GM12878 (cell line): ENCODE measurements around the gene CFAP299. TPM values are rescaled to one million over a fixed set of nuclear protein-coding genes. Genes with fewer than 3 reads are reported as not detected.
A peak's percentile ranks its signal among the peaks of the same experiment; 100 is the strongest.

ENCODE experiments used
- ASH2L ChIP-seq: fragments of 300-600, 200-600 bp; sonication (generic); IDR thresholded peaks from 2 replicates; pipeline ENCODE4 v1.6.1; 2017; ENCODE audit warnings: low read depth, mild to moderate bottlenecking, borderline replicate concordance
- BCL11A ChIP-seq: IDR thresholded peaks from 2 replicates; pipeline ENCODE4 v1.6.1; 2011; ENCODE audit warnings: low read depth, low read length
- DPF2 ChIP-seq: fragments of 450-650 bp; IDR thresholded peaks from 2 replicates; pipeline ENCODE4 v1.6.1; 2017; ENCODE audit warnings: mild to moderate bottlenecking
- ESRRA ChIP-seq: IDR thresholded peaks from 2 replicates; pipeline ENCODE4 v1.6.1; 2012; ENCODE audit warnings: mild to moderate bottlenecking, low read length, improper control_type of control experiment
- FOXK2 ChIP-seq: fragments of 450-650 bp; IDR thresholded peaks from 2 replicates; pipeline ENCODE4 v1.6.1; 2017; ENCODE audit warnings: mild to moderate bottlenecking, moderate library complexity
- IKZF1 ChIP-seq: fragments of 450-650 bp; conservative IDR thresholded peaks from 2 replicates; pipeline ENCODE4 v1.6.1; 2017; ENCODE audit warnings: antibody characterized with exemption, mild to moderate bottlenecking
- JUNB ChIP-seq: IDR thresholded peaks from 2 replicates; pipeline ENCODE4 v1.6.1; 2016; ENCODE audit warnings: antibody characterized with exemption, mild to moderate bottlenecking
- KLF5 ChIP-seq: fragments of 450-650 bp; IDR thresholded peaks from 2 replicates; pipeline ENCODE4 v1.6.1; 2014; ENCODE audit warnings: mild to moderate bottlenecking; ENCODE audit not compliant: partially characterized antibody
- MEF2B ChIP-seq: fragments of 450-650 bp; IDR thresholded peaks from 2 replicates; pipeline ENCODE4 v1.6.1; 2018; ENCODE audit warnings: mild to moderate bottlenecking, moderate library complexity; ENCODE audit not compliant: partially characterized antibody, poor library complexity, severe bottlenecking
- MTA3 ChIP-seq: IDR thresholded peaks from 2 replicates; pipeline ENCODE4 v1.6.1; 2012; ENCODE audit warnings: low read length, inconsistent platforms, borderline replicate concordance
- NR2C1 ChIP-seq: fragments of 450-650 bp; IDR thresholded peaks from 2 replicates; pipeline ENCODE4 v1.6.1; 2017; ENCODE audit warnings: antibody characterized with exemption, mild to moderate bottlenecking, moderate library complexity
- RAD21 ChIP-seq: IDR thresholded peaks from 2 replicates; pipeline ENCODE4 v1.6.1; 2011; ENCODE audit warnings: mild to moderate bottlenecking, low read depth, low read length, moderate library complexity; ENCODE audit not compliant: insufficient read depth
- RCOR1 ChIP-seq: conservative IDR thresholded peaks from 2 replicates; pipeline ENCODE4 v1.6.1; 2012; ENCODE audit warnings: low read depth, low read length, improper control_type of control experiment
- RELB ChIP-seq: fragments of 450-650 bp; IDR thresholded peaks from 2 replicates; pipeline ENCODE4 v1.6.1; 2017; ENCODE audit warnings: low read depth, mild to moderate bottlenecking, moderate library complexity
- SIN3A ChIP-seq: IDR thresholded peaks from 2 replicates; pipeline ENCODE4 v1.6.1; 2012; ENCODE audit warnings: low read depth, low read length, improper control_type of control experiment
- SIX5 ChIP-seq: IDR thresholded peaks from 2 replicates; pipeline ENCODE4 v1.6.1; 2011; ENCODE audit warnings: mild to moderate bottlenecking, low read depth, low read length, moderate library complexity; ENCODE audit not compliant: severe bottlenecking
- SMARCA5 ChIP-seq: fragments of 450-650 bp; IDR thresholded peaks from 2 replicates; pipeline ENCODE4 v1.6.1; 2017; ENCODE audit warnings: mild to moderate bottlenecking
- SREBF2 ChIP-seq: IDR thresholded peaks from 2 replicates; pipeline ENCODE4 v1.6.1; 2012; ENCODE audit warnings: mild to moderate bottlenecking, low read length
- STAT3 ChIP-seq: IDR thresholded peaks from 2 replicates; pipeline ENCODE4 v1.6.1; 2011; ENCODE audit warnings: low read depth, low read length, improper control_type of control experiment
- TAF1 ChIP-seq: IDR thresholded peaks from 2 replicates; pipeline ENCODE4 v1.6.1; 2011; ENCODE audit warnings: mild to moderate bottlenecking, low read depth, low read length, borderline replicate concordance
- TCF7 ChIP-seq: IDR thresholded peaks from 2 replicates; pipeline ENCODE4 v1.6.1; 2014; ENCODE audit warnings: antibody characterized with exemption, borderline replicate concordance
- USF1 ChIP-seq: IDR thresholded peaks from 2 replicates; pipeline ENCODE4 v1.6.1; 2011; ENCODE audit warnings: borderline replicate concordance, low read depth, mild to moderate bottlenecking, moderate library complexity, mixed read lengths, low read length; ENCODE audit not compliant: insufficient read depth; ENCODE audit errors: extremely low read length
- YY1 ChIP-seq: IDR thresholded peaks from 2 replicates; pipeline ENCODE4 v1.6.1; 2011; ENCODE audit warnings: low read depth, mild to moderate bottlenecking, low read length
- ZBTB40 ChIP-seq: fragments of 450-650 bp; IDR thresholded peaks from 2 replicates; pipeline ENCODE4 v1.6.1; 2016; ENCODE audit warnings: mild to moderate bottlenecking, moderate library complexity, borderline replicate concordance
- polyA plus RNA-seq, 11 experiments: library from polyadenylated mRNA; depleted of rRNA in 4 of 11; unstranded in 6 of 11; stranded (reverse) in 5 of 11; fragments of >200 nt; fragmentation: Nextera tagmentation in 4 of 11; fragmentation: Illumina TruSeq in 1 of 11; extraction: Ambion mirVana in 4 of 11; extraction: Trizol in 1 of 11; gene quantifications; 1 replicate in 1 of 11; 2 replicates in 10 of 11; pipeline versions ENCODE4 v1.2.1 to v1.2.3, GENCODE V29; 2011 to 2016; ENCODE audit warnings: inconsistent platforms in 2 of 11, missing spikeins in 2 of 11, low read depth in 1 of 11
- total RNA-seq, 4 experiments: library from RNA; depleted of rRNA in 3 of 4; stranded (reverse); fragments of >200 nt in 3 of 4; fragmentation: Illumina TruSeq in 1 of 4; extraction: Trizol in 1 of 4; gene quantifications; 2 replicates each; pipeline versions ENCODE4 v1.2.1 to v1.2.3, GENCODE V29; 2013 to 2021
- TF ChIP-seq, protein P1 (sequence below): IDR thresholded peaks from 2 replicates; pipeline ENCODE4 v1.6.1; 2012; ENCODE audit warnings: low read depth, low read length, improper control_type of control experiment

Gene CFAP299
- total and polyA plus RNA-seq, 10 of the 15 experiments (the other 5 are each of a cell fraction or from before 2014, with no cell fraction given) = 0.06 to 0.34 TPM; not detected in 8

DNA sequence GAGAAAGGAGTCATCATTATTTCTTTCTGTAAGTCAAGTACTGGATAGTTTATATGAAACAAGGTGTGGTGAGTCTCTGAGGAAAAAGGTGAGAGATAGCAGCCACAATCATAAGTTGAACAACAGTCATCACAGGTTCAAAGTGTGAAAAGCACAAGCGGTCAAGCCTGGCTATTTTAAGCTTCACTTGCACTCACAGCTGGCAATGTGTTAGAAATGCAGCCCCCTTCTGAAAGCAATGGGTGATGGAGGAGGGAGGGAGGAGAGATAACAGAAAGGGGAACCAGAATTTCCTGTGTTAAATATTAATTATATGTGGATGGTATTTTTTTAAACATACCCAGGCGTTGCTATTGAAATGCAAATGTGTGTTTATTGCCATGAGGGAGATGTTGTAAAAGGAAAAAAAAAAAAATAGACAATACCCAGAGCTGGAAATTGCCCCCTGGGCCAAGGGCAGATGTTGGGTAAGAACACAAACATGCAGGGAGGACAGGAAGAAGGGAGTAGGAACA, 668.1 kb downstream of the CFAP299 start (continued):
- TF ChIP-seq ZBTB40 (no peak; the same call in 1 of the 2 replicates), MTA3 (no peak), BCL11A (peak; percentile 62; the same call in 1 of the 2 replicates), JUNB (no peak), RELB (peak; percentile 94), SIN3A (no peak), RAD21 (no peak), SMARCA5 (no peak), TAF1 (no peak), MEF2B (peak; percentile 97), RCOR1 (no peak; the same call in 1 of the 2 replicates), SREBF2 (no peak), USF1 (no peak), TCF7 (no peak), NR2C1 (no peak), DPF2 (peak; percentile 94; the same call in 1 of the 2 replicates), SIX5 (no peak), ESRRA (no peak), IKZF1 (peak; percentile 95), YY1 (no peak), ASH2L (no peak), FOXK2 (no peak), STAT3 (no peak), KLF5 (no peak)
- TF ChIP-seq, protein P1, sequence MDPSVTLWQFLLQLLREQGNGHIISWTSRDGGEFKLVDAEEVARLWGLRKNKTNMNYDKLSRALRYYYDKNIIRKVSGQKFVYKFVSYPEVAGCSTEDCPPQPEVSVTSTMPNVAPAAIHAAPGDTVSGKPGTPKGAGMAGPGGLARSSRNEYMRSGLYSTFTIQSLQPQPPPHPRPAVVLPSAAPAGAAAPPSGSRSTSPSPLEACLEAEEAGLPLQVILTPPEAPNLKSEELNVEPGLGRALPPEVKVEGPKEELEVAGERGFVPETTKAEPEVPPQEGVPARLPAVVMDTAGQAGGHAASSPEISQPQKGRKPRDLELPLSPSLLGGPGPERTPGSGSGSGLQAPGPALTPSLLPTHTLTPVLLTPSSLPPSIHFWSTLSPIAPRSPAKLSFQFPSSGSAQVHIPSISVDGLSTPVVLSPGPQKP = no peak; the same call in 1 of the 2 replicates
